Neural crest cell (in vitro differentiated cells): ENCODE data around the gene DOCK9. TPM values are rescaled to one million over a fixed set of nuclear protein-coding genes. Genes with fewer than 3 reads are reported as not detected.

Experiments used
- DNase-seq: peaks from one replicate; pipeline ENCODE4 v3.0.0; 2021; ENCODE audit warnings: low read depth, mixed read lengths, low spot score
- H3K27ac Mint-ChIP-seq: one replicate; pipeline ENCODE4 v1.8.0; 2021; ENCODE audit warnings: mild to moderate bottlenecking, mixed read lengths; ENCODE audit not compliant: unreplicated experiment
- H3K27me3 Mint-ChIP-seq: 2 replicates; pipeline ENCODE4 v1.8.0; 2021; ENCODE audit warnings: low read depth, mild to moderate bottlenecking, mixed read lengths
- H3K36me3 Mint-ChIP-seq: 2 replicates; pipeline ENCODE4 v1.8.0; 2021; ENCODE audit warnings: low read depth, mild to moderate bottlenecking, mixed read lengths
- H3K4me1 Mint-ChIP-seq: 2 replicates; pipeline ENCODE4 v1.8.0; 2021; ENCODE audit warnings: mixed read lengths
- H3K4me3 Mint-ChIP-seq: one replicate; pipeline ENCODE4 v1.8.0; 2021; ENCODE audit warnings: mild to moderate bottlenecking, mixed read lengths
- H3K9me3 Mint-ChIP-seq: 2 replicates; pipeline ENCODE4 v1.8.0; 2021; ENCODE audit warnings: mixed read lengths
- CTCF ChIP-seq: fragments of 200-600 bp; sonication (generic); conservative IDR thresholded peaks from 2 replicates; pipeline ENCODE4 v1.5.0; 2021; ENCODE audit warnings: antibody characterized with exemption, mild to moderate bottlenecking
- total RNA-seq: library from RNA; stranded (reverse); gene quantifications from 2 replicates; pipeline ENCODE4 v1.2.1, GENCODE V29; 2021

DOCK9 gene
- total RNA-seq, 1 donor from 2014 or later: 6.9 TPM

- no peaks in the 10 kb centered on the region for H3K9me3 Mint-ChIP-seq
- no peak overlapping the region for H3K27ac Mint-ChIP-seq
- H3K4me3 Mint-ChIP-seq: no peak overlapping the region
- DNase-seq: no peak
- no peaks in the 10 kb centered on the region for H3K27me3 Mint-ChIP-seq
- H3K36me3 Mint-ChIP-seq: no peaks in the 10 kb centered on the region
- TF ChIP-seq CTCF: no peak
- peaks cover 6% of the 10 kb centered on the region for H3K4me1 Mint-ChIP-seq
Observed at GRCh38 chr13:98983182-98983581, 5.3 kb upstream of the DOCK9 start.

- Mint-ChIP-seq H3K4me1 (peaks cover 22% of the 10 kb centered on the region), H3K4me3 (no peak overlapping the region), H3K27ac (no peak overlapping the region), H3K36me3 (no peaks in the 10 kb centered on the region), H3K9me3 (no peaks in the 10 kb centered on the region), H3K27me3 (no peaks in the 10 kb centered on the region)
- no peak for TF ChIP-seq CTCF
- no peak for DNase-seq
Observed at GRCh38 chr13:98981369-98982080, 3.7 kb upstream of the DOCK9 start.

- peaks cover 37% of the 10 kb centered on the region for H3K4me1 Mint-ChIP-seq
Observed at GRCh38 chr13:98979012-98979660, 1.3 kb upstream of the DOCK9 start.

GRCh38 chr13:98978280-98978679 is 416 bp upstream of the DOCK9 start:
- H3K36me3 Mint-ChIP-seq: no peaks in the 10 kb centered on the region
- DNase-seq: no peak
- no peaks in the 10 kb centered on the region for H3K27me3 Mint-ChIP-seq
- no peak overlapping the region for H3K27ac Mint-ChIP-seq
- no peak overlapping the region for H3K4me3 Mint-ChIP-seq
- H3K9me3 Mint-ChIP-seq: no peaks in the 10 kb centered on the region
- H3K4me1 Mint-ChIP-seq: peaks cover 36% of the 10 kb centered on the region
- TF ChIP-seq CTCF: no peak

More at GRCh38 chr13:98979012-98979660, 1.3 kb upstream of the DOCK9 start:
- Mint-ChIP-seq H3K36me3 (no peaks in the 10 kb centered on the region), H3K27me3 (no peaks in the 10 kb centered on the region), H3K9me3 (no peaks in the 10 kb centered on the region), H3K4me3 (no peak overlapping the region), H3K27ac (no peak overlapping the region)
- no peak for DNase-seq
- TF ChIP-seq CTCF: no peak

- H3K36me3 Mint-ChIP-seq: no peaks in the 10 kb centered on the region
- H3K4me3 Mint-ChIP-seq: no peak overlapping the region
- no peak for DNase-seq
- peaks cover 39% of the 10 kb centered on the region for H3K4me1 Mint-ChIP-seq
- H3K27me3 Mint-ChIP-seq: no peaks in the 10 kb centered on the region
- no peaks in the 10 kb centered on the region for H3K9me3 Mint-ChIP-seq
- no peak overlapping the region for H3K27ac Mint-ChIP-seq
- TF ChIP-seq CTCF: no peak
Observed at GRCh38 chr13:98976941-98977340, 923 bp downstream of the DOCK9 start.
